Esophagus squamous epithelium (tissue), 4 donors: ENCODE measurements around the gene MUC5AC.

ENCODE experiments used
- POLR2A ChIP-seq, 4 donors: fragments of 450-650 bp; IDR thresholded peaks; one replicate each; pipeline ENCODE4 v1.6.1; 2017; ENCODE audit warnings: antibody characterized with exemption in 4 of 4, mild to moderate bottlenecking in 4 of 4, moderate library complexity in 3 of 4
- TF ChIP-seq, protein P1 (sequence below), 6 experiments: fragments of 450-650 bp in 4 of 6; fragments of 200-600 bp in 2 of 6; sonication (generic) in 2 of 6; IDR thresholded peaks; one replicate each; pipeline ENCODE4 v1.5.1; 2016 to 2019; ENCODE audit warnings: antibody characterized with exemption in 6 of 6, mild to moderate bottlenecking in 4 of 6, moderate library complexity in 4 of 6

DNA sequence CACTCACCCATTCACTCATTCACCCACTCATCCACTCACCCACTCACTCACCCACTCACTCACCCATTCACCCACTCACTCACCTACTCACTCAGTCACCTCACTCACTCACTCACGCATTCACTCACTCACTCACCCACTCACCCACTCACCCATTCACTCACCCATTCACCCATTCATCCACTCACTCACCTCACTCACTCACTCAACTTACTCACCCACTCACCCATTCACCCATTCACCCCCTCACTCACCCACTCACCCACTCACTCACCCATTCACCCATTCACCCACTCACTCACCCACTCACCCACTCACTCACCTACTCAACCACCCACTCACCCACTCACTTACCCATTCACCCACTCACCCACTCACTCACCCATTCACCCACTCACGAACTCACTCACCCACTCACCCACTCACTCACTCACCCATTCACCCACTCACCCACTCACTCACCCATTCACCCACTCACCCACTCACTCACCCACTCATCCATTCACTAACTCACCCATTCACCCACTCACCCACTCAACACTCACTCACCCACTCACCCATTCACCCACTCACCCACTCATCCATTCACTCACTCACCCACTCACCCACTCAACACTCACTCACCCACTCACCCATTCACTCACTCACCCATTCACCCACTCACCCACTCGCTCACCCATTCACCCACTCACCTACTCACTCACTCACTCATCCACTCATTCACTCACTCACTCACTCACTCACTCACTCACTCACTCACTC, 13.7 kb downstream of the MUC5AC start:
- TF ChIP-seq, protein P1, sequence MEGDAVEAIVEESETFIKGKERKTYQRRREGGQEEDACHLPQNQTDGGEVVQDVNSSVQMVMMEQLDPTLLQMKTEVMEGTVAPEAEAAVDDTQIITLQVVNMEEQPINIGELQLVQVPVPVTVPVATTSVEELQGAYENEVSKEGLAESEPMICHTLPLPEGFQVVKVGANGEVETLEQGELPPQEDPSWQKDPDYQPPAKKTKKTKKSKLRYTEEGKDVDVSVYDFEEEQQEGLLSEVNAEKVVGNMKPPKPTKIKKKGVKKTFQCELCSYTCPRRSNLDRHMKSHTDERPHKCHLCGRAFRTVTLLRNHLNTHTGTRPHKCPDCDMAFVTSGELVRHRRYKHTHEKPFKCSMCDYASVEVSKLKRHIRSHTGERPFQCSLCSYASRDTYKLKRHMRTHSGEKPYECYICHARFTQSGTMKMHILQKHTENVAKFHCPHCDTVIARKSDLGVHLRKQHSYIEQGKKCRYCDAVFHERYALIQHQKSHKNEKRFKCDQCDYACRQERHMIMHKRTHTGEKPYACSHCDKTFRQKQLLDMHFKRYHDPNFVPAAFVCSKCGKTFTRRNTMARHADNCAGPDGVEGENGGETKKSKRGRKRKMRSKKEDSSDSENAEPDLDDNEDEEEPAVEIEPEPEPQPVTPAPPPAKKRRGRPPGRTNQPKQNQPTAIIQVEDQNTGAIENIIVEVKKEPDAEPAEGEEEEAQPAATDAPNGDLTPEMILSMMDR (IDR thresholded peaks at IDR 0.05) = no peak
- no peak for TF ChIP-seq POLR2A (IDR thresholded peaks at IDR 0.05)
